ENCODE results near the gene PSME1. TPM values are rescaled to one million over a fixed set of nuclear protein-coding genes. Genes with fewer than 3 reads are reported as not detected.

PSME1 gene
- polyA plus RNA-seq, 1 donor from 2014 or later, result 55.8 TPM

DNA sequence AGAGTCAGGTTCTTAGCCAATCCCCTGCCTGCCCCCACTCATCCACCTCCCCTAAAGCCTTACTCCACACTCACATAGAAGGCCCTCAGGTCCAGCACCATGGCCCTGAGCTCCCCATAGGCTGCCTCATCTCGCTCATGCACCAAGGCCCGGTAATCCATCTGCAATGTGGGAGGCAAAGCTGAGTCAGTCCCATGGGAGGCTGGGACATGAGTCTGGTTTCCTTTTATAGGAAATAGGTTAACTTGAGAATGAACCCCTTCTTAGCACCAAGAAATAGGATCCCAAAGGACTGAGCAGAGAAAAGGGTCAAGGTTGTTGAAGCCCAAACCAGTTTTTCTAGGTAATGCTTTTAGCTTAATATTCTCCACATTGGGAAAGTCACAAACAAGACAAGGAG is 7.5 kb downstream of the PSME1 start:
- no peaks in the 10 kb centered on the region for H3K27me3 ChIP-seq (ENCODE audit: insufficient read depth, low read depth, low read length)
- H3K27ac ChIP-seq (ENCODE audit: low read length), result no peak overlapping the region
- no peak overlapping the region for H3K4me2 ChIP-seq (ENCODE audit: low read length)
- no peaks in the 10 kb centered on the region for H3K9me2 ChIP-seq (ENCODE audit: insufficient read depth, low read length)
- H3K9ac ChIP-seq (ENCODE audit: low read length), result no peak overlapping the region
- no peaks in the 10 kb centered on the region for H3K36me3 ChIP-seq (ENCODE audit: insufficient read depth, low read length)
- TF ChIP-seq, protein P1, sequence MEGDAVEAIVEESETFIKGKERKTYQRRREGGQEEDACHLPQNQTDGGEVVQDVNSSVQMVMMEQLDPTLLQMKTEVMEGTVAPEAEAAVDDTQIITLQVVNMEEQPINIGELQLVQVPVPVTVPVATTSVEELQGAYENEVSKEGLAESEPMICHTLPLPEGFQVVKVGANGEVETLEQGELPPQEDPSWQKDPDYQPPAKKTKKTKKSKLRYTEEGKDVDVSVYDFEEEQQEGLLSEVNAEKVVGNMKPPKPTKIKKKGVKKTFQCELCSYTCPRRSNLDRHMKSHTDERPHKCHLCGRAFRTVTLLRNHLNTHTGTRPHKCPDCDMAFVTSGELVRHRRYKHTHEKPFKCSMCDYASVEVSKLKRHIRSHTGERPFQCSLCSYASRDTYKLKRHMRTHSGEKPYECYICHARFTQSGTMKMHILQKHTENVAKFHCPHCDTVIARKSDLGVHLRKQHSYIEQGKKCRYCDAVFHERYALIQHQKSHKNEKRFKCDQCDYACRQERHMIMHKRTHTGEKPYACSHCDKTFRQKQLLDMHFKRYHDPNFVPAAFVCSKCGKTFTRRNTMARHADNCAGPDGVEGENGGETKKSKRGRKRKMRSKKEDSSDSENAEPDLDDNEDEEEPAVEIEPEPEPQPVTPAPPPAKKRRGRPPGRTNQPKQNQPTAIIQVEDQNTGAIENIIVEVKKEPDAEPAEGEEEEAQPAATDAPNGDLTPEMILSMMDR (IDR thresholded peaks at IDR 0.05; ENCODE audit: poor library complexity, severe bottlenecking), result no peak
- TF ChIP-seq SMC3 (conservative IDR thresholded peaks at IDR 0.05; ENCODE audit: poor library complexity) (no peak), TAF1 (IDR thresholded peaks at IDR 0.05; ENCODE audit: low read depth) (no peak), POLR2AphosphoS5 (IDR thresholded peaks at IDR 0.05) (no peak), RAD21 (conservative IDR thresholded peaks at IDR 0.05) (no peak), EZH2 (IDR thresholded peaks at IDR 0.05; ENCODE audit: borderline replicate concordance, insufficient read depth, low read length, poor library complexity, severe bottlenecking) (no peak), MXI1 (conservative IDR thresholded peaks at IDR 0.05; ENCODE audit: poor library complexity, severe bottlenecking) (no peak), EP300 (conservative IDR thresholded peaks at IDR 0.05; ENCODE audit: poor library complexity, severe bottlenecking) (no peak)
- TF ChIP-seq, protein P2, sequence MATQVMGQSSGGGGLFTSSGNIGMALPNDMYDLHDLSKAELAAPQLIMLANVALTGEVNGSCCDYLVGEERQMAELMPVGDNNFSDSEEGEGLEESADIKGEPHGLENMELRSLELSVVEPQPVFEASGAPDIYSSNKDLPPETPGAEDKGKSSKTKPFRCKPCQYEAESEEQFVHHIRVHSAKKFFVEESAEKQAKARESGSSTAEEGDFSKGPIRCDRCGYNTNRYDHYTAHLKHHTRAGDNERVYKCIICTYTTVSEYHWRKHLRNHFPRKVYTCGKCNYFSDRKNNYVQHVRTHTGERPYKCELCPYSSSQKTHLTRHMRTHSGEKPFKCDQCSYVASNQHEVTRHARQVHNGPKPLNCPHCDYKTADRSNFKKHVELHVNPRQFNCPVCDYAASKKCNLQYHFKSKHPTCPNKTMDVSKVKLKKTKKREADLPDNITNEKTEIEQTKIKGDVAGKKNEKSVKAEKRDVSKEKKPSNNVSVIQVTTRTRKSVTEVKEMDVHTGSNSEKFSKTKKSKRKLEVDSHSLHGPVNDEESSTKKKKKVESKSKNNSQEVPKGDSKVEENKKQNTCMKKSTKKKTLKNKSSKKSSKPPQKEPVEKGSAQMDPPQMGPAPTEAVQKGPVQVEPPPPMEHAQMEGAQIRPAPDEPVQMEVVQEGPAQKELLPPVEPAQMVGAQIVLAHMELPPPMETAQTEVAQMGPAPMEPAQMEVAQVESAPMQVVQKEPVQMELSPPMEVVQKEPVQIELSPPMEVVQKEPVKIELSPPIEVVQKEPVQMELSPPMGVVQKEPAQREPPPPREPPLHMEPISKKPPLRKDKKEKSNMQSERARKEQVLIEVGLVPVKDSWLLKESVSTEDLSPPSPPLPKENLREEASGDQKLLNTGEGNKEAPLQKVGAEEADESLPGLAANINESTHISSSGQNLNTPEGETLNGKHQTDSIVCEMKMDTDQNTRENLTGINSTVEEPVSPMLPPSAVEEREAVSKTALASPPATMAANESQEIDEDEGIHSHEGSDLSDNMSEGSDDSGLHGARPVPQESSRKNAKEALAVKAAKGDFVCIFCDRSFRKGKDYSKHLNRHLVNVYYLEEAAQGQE (IDR thresholded peaks at IDR 0.05; ENCODE audit: borderline replicate concordance), result no peak
- H3K9me3 ChIP-seq (ENCODE audit: low read length), result no peaks in the 10 kb centered on the region
- H2AFZ ChIP-seq (ENCODE audit: low read depth, low read length), result no peak overlapping the region
- H3K79me2 ChIP-seq (replicated peaks; ENCODE audit: insufficient read depth, low read length), result peaks cover 19% of the 10 kb centered on the region
- H3F3A ChIP-seq (ENCODE audit: insufficient read depth, low read length, poor library complexity, severe bottlenecking), result peaks cover 11% of the 10 kb centered on the region
- no peak overlapping the region for H3K4me3 ChIP-seq (ENCODE audit: low read length)
- no peaks in the 10 kb centered on the region for H4K20me1 ChIP-seq (ENCODE audit: insufficient read depth)

DNA sequence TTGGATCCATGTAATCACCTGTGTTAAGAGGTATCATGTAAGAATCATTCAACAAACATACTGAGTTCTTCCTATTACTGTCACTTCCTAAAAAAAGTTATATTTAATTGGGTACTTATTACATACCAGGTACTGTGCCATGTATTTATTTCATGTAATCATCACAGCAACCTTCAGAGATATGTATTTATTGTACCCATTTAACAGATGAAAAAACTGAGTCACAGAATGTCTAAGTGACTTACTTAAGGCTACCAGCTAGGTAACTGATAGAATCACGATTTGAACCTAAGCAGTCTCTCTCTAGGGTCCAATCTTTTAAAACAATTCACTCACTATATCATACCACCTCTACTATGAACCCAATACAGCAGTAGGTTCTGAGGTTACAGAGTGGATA is 8.5 kb downstream of the PSME1 start:
- Histone ChIP-seq H3F3A (ENCODE audit: insufficient read depth, low read length, poor library complexity, severe bottlenecking) (peaks cover 11% of the 10 kb centered on the region), H3K36me3 (ENCODE audit: insufficient read depth, low read length) (no peaks in the 10 kb centered on the region), H3K9me3 (ENCODE audit: low read length) (no peaks in the 10 kb centered on the region), H3K4me3 (ENCODE audit: low read length) (no peak overlapping the region), H2AFZ (ENCODE audit: low read depth, low read length) (no peak overlapping the region), H3K27ac (ENCODE audit: low read length) (no peak overlapping the region), H3K79me2 (replicated peaks; ENCODE audit: insufficient read depth, low read length) (peaks cover 13% of the 10 kb centered on the region), H3K4me2 (ENCODE audit: low read length) (no peak overlapping the region), H3K9me2 (ENCODE audit: insufficient read depth, low read length) (no peaks in the 10 kb centered on the region), H3K27me3 (ENCODE audit: insufficient read depth, low read depth, low read length) (no peaks in the 10 kb centered on the region), H3K9ac (ENCODE audit: low read length) (no peak overlapping the region), H4K20me1 (ENCODE audit: insufficient read depth) (no peaks in the 10 kb centered on the region)
- TF ChIP-seq, protein P2 (IDR thresholded peaks at IDR 0.05; ENCODE audit: borderline replicate concordance), result no peak
- no peak for TF ChIP-seq TAF1 (IDR thresholded peaks at IDR 0.05; ENCODE audit: low read depth)
- no peak for TF ChIP-seq EZH2 (IDR thresholded peaks at IDR 0.05; ENCODE audit: borderline replicate concordance, insufficient read depth, low read length, poor library complexity, severe bottlenecking)
- TF ChIP-seq, protein P1 (IDR thresholded peaks at IDR 0.05; ENCODE audit: poor library complexity, severe bottlenecking), result no peak
- TF ChIP-seq SMC3 (conservative IDR thresholded peaks at IDR 0.05; ENCODE audit: poor library complexity), result no peak
- TF ChIP-seq RAD21 (conservative IDR thresholded peaks at IDR 0.05), result no peak
- TF ChIP-seq EP300 (conservative IDR thresholded peaks at IDR 0.05; ENCODE audit: poor library complexity, severe bottlenecking), result no peak
- TF ChIP-seq POLR2AphosphoS5 (IDR thresholded peaks at IDR 0.05), result no peak
- TF ChIP-seq MXI1 (conservative IDR thresholded peaks at IDR 0.05; ENCODE audit: poor library complexity, severe bottlenecking), result no peak

Data from neural cell (in vitro differentiated cells).